ENCODE data around the gene VAV2. TPM values are rescaled to one million over a fixed set of nuclear protein-coding genes. Genes with fewer than 3 reads are reported as not detected.

VAV2 gene
- total and polyA plus RNA-seq, 4 donors, result 4.9 to 26.4 (median 17.0) TPM

- Histone ChIP-seq H3K9me3 (ENCODE audit: control insufficient read depth in 4 of 4, low read length in 3 of 4) (no peaks in the 10 kb centered on the region), H3K4me1 (ENCODE audit: control insufficient read depth in 4 of 4, insufficient read depth in 4 of 4, low read length in 3 of 4) (peaks cover 11 to 29% (median 16%) of the 10 kb centered on the region in 4 donors), H3K27me3 (ENCODE audit: control insufficient read depth in 4 of 4, insufficient read depth in 4 of 4, low read length in 3 of 4) (no peaks in the 10 kb centered on the region), H3K4me3 (ENCODE audit: low read depth in 1 of 3, low read length in 3 of 3) (no peak overlapping the region), H3K36me3 (ENCODE audit: control insufficient read depth in 4 of 4, insufficient read depth in 3 of 4, low read depth in 1 of 4, low read length in 3 of 4) (peaks cover 0 to 3% (median 0%) of the 10 kb centered on the region in 4 donors), H3K9ac (ENCODE audit: low read depth in 1 of 2, low read length in 2 of 2) (no peak overlapping the region), H3K27ac (ENCODE audit: low read depth in 1 of 2, low read length in 2 of 2) (peak overlapping the region in 1 of 2 donors; percentile 25)
- no peak for DNase-seq (ENCODE audit: low spot score)
- WGBS, result 73% methylated on average over 15 of the region's 15 CpGs
- TF ChIP-seq SP1 (IDR thresholded peaks at IDR 0.05) (peak; percentile 19), GABPA (IDR thresholded peaks at IDR 0.05 in 1 of 2, conservative IDR thresholded peaks at IDR 0.05 in 1 of 2) (no peak), NR2F2 (IDR thresholded peaks at IDR 0.05) (peak; percentile 32)
Observed at GRCh38 chr9:133932181-133932580, 59.9 kb downstream of the VAV2 start.

- Histone ChIP-seq H3K9ac (ENCODE audit: low read depth in 1 of 2, low read length in 2 of 2) (no peak overlapping the region), H3K27me3 (ENCODE audit: control insufficient read depth in 4 of 4, insufficient read depth in 4 of 4, low read length in 3 of 4) (no peaks in the 10 kb centered on the region), H3K9me3 (ENCODE audit: control insufficient read depth in 4 of 4, low read length in 3 of 4) (no peaks in the 10 kb centered on the region), H3K4me1 (ENCODE audit: control insufficient read depth in 4 of 4, insufficient read depth in 4 of 4, low read length in 3 of 4) (peaks cover 4 to 19% (median 10%) of the 10 kb centered on the region in 4 donors), H3K4me3 (ENCODE audit: low read depth in 1 of 3, low read length in 3 of 3) (no peak overlapping the region), H3K36me3 (ENCODE audit: control insufficient read depth in 4 of 4, insufficient read depth in 3 of 4, low read depth in 1 of 4, low read length in 3 of 4) (peaks cover 0 to 3% (median 0%) of the 10 kb centered on the region in 4 donors), H3K27ac (ENCODE audit: low read depth in 1 of 2, low read length in 2 of 2) (no peak overlapping the region)
- DNase-seq (ENCODE audit: low spot score), result no peak
- WGBS, result 84% methylated on average over 23 of the region's 23 CpGs
- TF ChIP-seq SP1 (IDR thresholded peaks at IDR 0.05), result no peak
- TF ChIP-seq HNF4A (conservative IDR thresholded peaks at IDR 0.05), result no peak
- no peak for TF ChIP-seq FOXA2 (IDR thresholded peaks at IDR 0.05)
- no peak for TF ChIP-seq REST (IDR thresholded peaks at IDR 0.05)
- TF ChIP-seq FOXA1 (IDR thresholded peaks at IDR 0.05), result no peak
- no peak for TF ChIP-seq ATF3 (IDR thresholded peaks at IDR 0.05)
Observed at GRCh38 chr9:133930682-133931485, 61.2 kb downstream of the VAV2 start.

- DNase-seq (ENCODE audit: low spot score), result no peak
- no peak overlapping the region for H3K9ac ChIP-seq (ENCODE audit: low read depth in 1 of 2, low read length in 2 of 2)
- no peaks in the 10 kb centered on the region for H3K9me3 ChIP-seq (ENCODE audit: control insufficient read depth in 4 of 4, low read length in 3 of 4)
- H3K4me1 ChIP-seq (ENCODE audit: control insufficient read depth in 4 of 4, insufficient read depth in 4 of 4, low read length in 3 of 4), result peaks cover 0 to 12% (median 4%) of the 10 kb centered on the region in 4 donors
- TF ChIP-seq EGR1 (IDR thresholded peaks at IDR 0.05; ENCODE audit: low read depth in 2 of 2) (no peak), HNF4G (IDR thresholded peaks at IDR 0.05) (no peak), TAF1 (conservative IDR thresholded peaks at IDR 0.05) (no peak), GABPA (IDR thresholded peaks at IDR 0.05 in 1 of 2, conservative IDR thresholded peaks at IDR 0.05 in 1 of 2) (no peak), ZBTB33 (IDR thresholded peaks at IDR 0.05) (no peak), FOXA2 (IDR thresholded peaks at IDR 0.05) (no peak), ATF3 (IDR thresholded peaks at IDR 0.05) (no peak), JUND (IDR thresholded peaks at IDR 0.05) (no peak)
- WGBS, result 77% methylated on average over 20 of the region's 20 CpGs
- H3K4me3 ChIP-seq (ENCODE audit: low read depth in 1 of 3, low read length in 3 of 3), result no peak overlapping the region
- H3K36me3 ChIP-seq (ENCODE audit: control insufficient read depth in 4 of 4, insufficient read depth in 3 of 4, low read depth in 1 of 4, low read length in 3 of 4), result peaks cover 0 to 3% (median 0%) of the 10 kb centered on the region in 4 donors
- no peaks in the 10 kb centered on the region for H3K27me3 ChIP-seq (ENCODE audit: control insufficient read depth in 4 of 4, insufficient read depth in 4 of 4, low read length in 3 of 4)
- no peak overlapping the region for H3K27ac ChIP-seq (ENCODE audit: low read depth in 1 of 2, low read length in 2 of 2)
Observed at GRCh38 chr9:133930046-133930681, 62.0 kb downstream of the VAV2 start.
